CD14-positive monocyte (primary cell): ENCODE measurements around the gene RAPGEF2. TPM values are rescaled to one million over a fixed set of nuclear protein-coding genes. Genes with fewer than 3 reads are reported as not detected.

Source experiments
- DNase-seq, 3 donors: peaks; one replicate each; pipeline ENCODE4 v3.0.0-alpha.2; 2011 to 2022
- H2AFZ ChIP-seq: 2 replicates; pipeline ENCODE4 v1.6.0; 2012; ENCODE audit warnings: mild to moderate bottlenecking, low read depth, low read length, inconsistent platforms; ENCODE audit not compliant: insufficient read depth, poor library complexity, severe bottlenecking
- H3K27ac ChIP-seq, 2 donors: 1 replicate in 1 of 2; 2 replicates in 1 of 2; pipeline ENCODE4 v1.5.1; 2012 to 2013; ENCODE audit warnings: low read length in 2 of 2, control low read depth in 1 of 2, inconsistent platforms in 1 of 2, low read depth in 1 of 2, mild to moderate bottlenecking in 1 of 2
- H3K27me3 ChIP-seq, 2 donors: one replicate each; pipeline versions ENCODE4 v1.6.0 to v1.6.1; 2011 to 2013; ENCODE audit warnings: low read length in 2 of 2; ENCODE audit not compliant: control insufficient read depth in 2 of 2, insufficient read depth in 2 of 2
- H3K36me3 ChIP-seq, 2 donors: replicated peaks in 1 of 2; 1 replicate in 1 of 2; 2 replicates in 1 of 2; pipeline versions ENCODE4 v1.5.1 to v1.6.1; 2012 to 2013; ENCODE audit warnings: low read length in 2 of 2, control low read depth in 1 of 2, inconsistent platforms in 1 of 2, mild to moderate bottlenecking in 1 of 2; ENCODE audit not compliant: insufficient read depth in 2 of 2, control insufficient read depth in 1 of 2
- H3K4me1 ChIP-seq, 2 donors: 1 replicate in 1 of 2; 2 replicates in 1 of 2; pipeline versions ENCODE4 v1.5.1 to v1.6.1; 2012 to 2013; ENCODE audit warnings: low read length in 2 of 2, control low read depth in 1 of 2, inconsistent platforms in 1 of 2, mild to moderate bottlenecking in 1 of 2, moderate library complexity in 1 of 2; ENCODE audit not compliant: insufficient read depth in 2 of 2, control insufficient read depth in 1 of 2
- H3K4me2 ChIP-seq: replicated peaks from 2 replicates; pipeline ENCODE3; 2012; ENCODE audit warnings: low read length, moderate library complexity, mild to moderate bottlenecking; ENCODE audit not compliant: poor library complexity, severe bottlenecking; ENCODE audit errors: extremely low read depth
- H3K4me3 ChIP-seq, 3 experiments: fragments of 200-600 bp in 1 of 3; sonication (generic) in 1 of 3; replicated peaks in 1 of 3; 1 replicate in 2 of 3; 2 replicates in 1 of 3; pipeline ENCODE4 v1.5.1; 2011 to 2013; ENCODE audit warnings: low read length in 3 of 3, mild to moderate bottlenecking in 3 of 3, control low read depth in 2 of 3, low read depth in 2 of 3, inconsistent platforms in 1 of 3, moderate library complexity in 1 of 3
- H3K79me2 ChIP-seq: 2 replicates; pipeline ENCODE4 v1.6.0; 2012; ENCODE audit warnings: mild to moderate bottlenecking, control low read depth, inconsistent platforms, low read length, moderate library complexity; ENCODE audit not compliant: insufficient read depth
- H3K9ac ChIP-seq: 2 replicates; pipeline ENCODE4 v1.6.0; 2017; ENCODE audit warnings: low read length, mild to moderate bottlenecking; ENCODE audit not compliant: insufficient read depth, poor library complexity, severe bottlenecking
- H3K9me3 ChIP-seq, 2 donors: replicated peaks in 1 of 2; 1 replicate in 1 of 2; 2 replicates in 1 of 2; pipeline versions ENCODE4 v1.5.1 to v1.6.1; 2012 to 2013; ENCODE audit warnings: low read length in 2 of 2, control low read depth in 1 of 2; ENCODE audit not compliant: control insufficient read depth in 1 of 2, insufficient read depth in 1 of 2
- H4K20me1 ChIP-seq: 2 replicates; pipeline ENCODE4 v1.6.0; 2012; ENCODE audit warnings: mild to moderate bottlenecking, low read length, control low read depth, moderate library complexity; ENCODE audit not compliant: insufficient read depth
- H3K27ac Mint-ChIP-seq, 7 donors: one replicate each; pipeline ENCODE4 v1.8.0; 2020; ENCODE audit warnings: mild to moderate bottlenecking in 7 of 7, mixed read lengths in 7 of 7, moderate library complexity in 6 of 7, inconsistent platforms in 2 of 7
- H3K27me3 Mint-ChIP-seq, 3 donors: one replicate each; pipeline ENCODE4 v1.8.0; 2021 to 2022; ENCODE audit warnings: low read depth in 3 of 3, mild to moderate bottlenecking in 3 of 3, mixed read lengths in 3 of 3, moderate library complexity in 3 of 3, inconsistent platforms in 1 of 3
- H3K36me3 Mint-ChIP-seq, 2 donors: one replicate each; pipeline ENCODE4 v1.8.0; 2020; ENCODE audit warnings: mixed read lengths in 2 of 2, inconsistent platforms in 1 of 2, mild to moderate bottlenecking in 1 of 2
- H3K4me1 Mint-ChIP-seq: one replicate; pipeline ENCODE4 v1.8.0; 2020; ENCODE audit warnings: mild to moderate bottlenecking, mixed read lengths
- H3K4me3 Mint-ChIP-seq, 2 donors: one replicate each; pipeline ENCODE4 v1.8.0; 2020; ENCODE audit warnings: mild to moderate bottlenecking in 2 of 2, mixed read lengths in 2 of 2, moderate library complexity in 1 of 2
- H3K9me3 Mint-ChIP-seq, 7 donors: one replicate each; pipeline ENCODE4 v1.8.0; 2020 to 2022; ENCODE audit warnings: mixed read lengths in 7 of 7, mild to moderate bottlenecking in 6 of 7, moderate library complexity in 6 of 7, inconsistent platforms in 2 of 7
- WGBS: methylation state at CpG from one replicate; pipeline ENCODE4 v1.1.5; 2013; ENCODE audit warnings: missing lambda C conversion rate; ENCODE audit not compliant: insufficient coverage; 5-methylcytosine and 5-hydroxymethylcytosine counted together
- intact Hi-C, 2 donors: fragments of 100-400 bp; cut with micrococcal nuclease; formaldehyde crosslinking; loops; one replicate each; pipeline versions ENCODE4 v1.15.0 to v1.15.1; 2023
- polyA plus RNA-seq, 3 donors: library from polyadenylated mRNA; depleted of rRNA in 1 of 3; unstranded in 2 of 3; stranded (reverse) in 1 of 3; fragments of 300-500 nt in 2 of 3; fragments of >200 nt in 1 of 3; fragmentation: Illumina TruSeq in 2 of 3; gene quantifications; 1 replicate in 2 of 3; 2 replicates in 1 of 3; pipeline ENCODE4 v1.2.3, GENCODE V29; 2012 to 2021
- TF ChIP-seq, protein P1 (sequence below): fragments of 200-600 bp; IDR thresholded peaks from one replicate; pipeline ENCODE4 v1.8.0; 2022; ENCODE audit warnings: antibody characterized with exemption, mild to moderate bottlenecking

RAPGEF2 gene
- polyA plus RNA-seq, 3 donors: 1.5 to 29.8 (median 2.0) TPM

GRCh38 chr4:159153669-159154068, 50.8 kb downstream of the RAPGEF2 start:
- no peak for DNase-seq
- H3K27me3 ChIP-seq: no peaks in the 10 kb centered on the region
- H3K4me2 ChIP-seq: no peak overlapping the region
- H3K36me3 ChIP-seq: no peaks in the 10 kb centered on the region
- no peak overlapping the region for H3K4me3 ChIP-seq
- Mint-ChIP-seq H3K36me3 (no peaks in the 10 kb centered on the region), H3K27me3 (peaks cover 0 to 1% (median 0%) of the 10 kb centered on the region in 3 donors), H3K4me1 (peaks cover 9% of the 10 kb centered on the region), H3K4me3 (no peak overlapping the region), H3K27ac (no peak overlapping the region), H3K9me3 (no peaks in the 10 kb centered on the region)
- H3K9ac ChIP-seq: no peak overlapping the region
- no peak overlapping the region for H2AFZ ChIP-seq
- H3K79me2 ChIP-seq: peaks cover 47% of the 10 kb centered on the region
- WGBS: no CpG with 5 or more reads among the region's 4 CpGs
- TF ChIP-seq, protein P1, sequence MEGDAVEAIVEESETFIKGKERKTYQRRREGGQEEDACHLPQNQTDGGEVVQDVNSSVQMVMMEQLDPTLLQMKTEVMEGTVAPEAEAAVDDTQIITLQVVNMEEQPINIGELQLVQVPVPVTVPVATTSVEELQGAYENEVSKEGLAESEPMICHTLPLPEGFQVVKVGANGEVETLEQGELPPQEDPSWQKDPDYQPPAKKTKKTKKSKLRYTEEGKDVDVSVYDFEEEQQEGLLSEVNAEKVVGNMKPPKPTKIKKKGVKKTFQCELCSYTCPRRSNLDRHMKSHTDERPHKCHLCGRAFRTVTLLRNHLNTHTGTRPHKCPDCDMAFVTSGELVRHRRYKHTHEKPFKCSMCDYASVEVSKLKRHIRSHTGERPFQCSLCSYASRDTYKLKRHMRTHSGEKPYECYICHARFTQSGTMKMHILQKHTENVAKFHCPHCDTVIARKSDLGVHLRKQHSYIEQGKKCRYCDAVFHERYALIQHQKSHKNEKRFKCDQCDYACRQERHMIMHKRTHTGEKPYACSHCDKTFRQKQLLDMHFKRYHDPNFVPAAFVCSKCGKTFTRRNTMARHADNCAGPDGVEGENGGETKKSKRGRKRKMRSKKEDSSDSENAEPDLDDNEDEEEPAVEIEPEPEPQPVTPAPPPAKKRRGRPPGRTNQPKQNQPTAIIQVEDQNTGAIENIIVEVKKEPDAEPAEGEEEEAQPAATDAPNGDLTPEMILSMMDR: no peak
- intact Hi-C loops: no loop called here
- H3K4me1 ChIP-seq: no peaks in the 10 kb centered on the region
- peaks cover 97% of the 10 kb centered on the region for H4K20me1 ChIP-seq
- no peaks in the 10 kb centered on the region for H3K9me3 ChIP-seq
- H3K27ac ChIP-seq: no peak overlapping the region

GRCh38 chr4:159155119-159155518, 52.2 kb downstream of the RAPGEF2 start:
- H3K27ac Mint-ChIP-seq: no peak overlapping the region
- peaks cover 47% of the 10 kb centered on the region for H3K79me2 ChIP-seq
- no peaks in the 10 kb centered on the region for H3K36me3 Mint-ChIP-seq
- H3K36me3 ChIP-seq: no peaks in the 10 kb centered on the region
- H3K4me3 Mint-ChIP-seq: no peak overlapping the region
- no peak overlapping the region for H3K9ac ChIP-seq
- TF ChIP-seq, protein P1: no peak
- peaks cover 0 to 1% (median 0%) of the 10 kb centered on the region in 3 donors for H3K27me3 Mint-ChIP-seq
- H2AFZ ChIP-seq: no peak overlapping the region
- H3K4me1 Mint-ChIP-seq: peaks cover 12% of the 10 kb centered on the region
- H3K27ac ChIP-seq: no peak overlapping the region
- H3K4me3 ChIP-seq: no peak overlapping the region
- H3K4me1 ChIP-seq: no peaks in the 10 kb centered on the region
- H3K27me3 ChIP-seq: no peaks in the 10 kb centered on the region
- DNase-seq: no peak
- intact Hi-C loops: no loop called here
- no CpG with 5 or more reads among the region's 4 CpGs for WGBS
- no peaks in the 10 kb centered on the region for H3K9me3 Mint-ChIP-seq
- H3K4me2 ChIP-seq: no peak overlapping the region
- no peaks in the 10 kb centered on the region for H3K9me3 ChIP-seq
- peaks cover 97% of the 10 kb centered on the region for H4K20me1 ChIP-seq
